Glutamatergic neuron (in vitro differentiated cells): Measurements from ENCODE around the gene C9orf153. TPM values are rescaled to one million over a fixed set of nuclear protein-coding genes. Genes with fewer than 3 reads are reported as not detected.

Experiments
- DNase-seq: peaks from one replicate; pipeline ENCODE4 v3.0.0; 2022
- H3K27ac Mint-ChIP-seq: one replicate; pipeline ENCODE4 v1.8.0; 2020; ENCODE audit warnings: mild to moderate bottlenecking, mixed read lengths, inconsistent platforms; ENCODE audit not compliant: unreplicated experiment
- H3K27me3 Mint-ChIP-seq: one replicate; pipeline ENCODE4 v1.8.0; 2020; ENCODE audit warnings: mild to moderate bottlenecking, moderate library complexity, mixed read lengths, inconsistent platforms; ENCODE audit not compliant: unreplicated experiment
- H3K36me3 Mint-ChIP-seq: one replicate; pipeline ENCODE4 v1.8.0; 2020; ENCODE audit warnings: mild to moderate bottlenecking, mixed read lengths, inconsistent platforms; ENCODE audit not compliant: unreplicated experiment
- H3K4me1 Mint-ChIP-seq: one replicate; pipeline ENCODE4 v1.8.0; 2020; ENCODE audit warnings: mild to moderate bottlenecking, low read depth, mixed read lengths, inconsistent platforms; ENCODE audit not compliant: unreplicated experiment
- H3K4me3 Mint-ChIP-seq: one replicate; pipeline ENCODE4 v1.8.0; 2020; ENCODE audit warnings: mild to moderate bottlenecking, mixed read lengths, inconsistent platforms; ENCODE audit not compliant: unreplicated experiment
- H3K9me3 Mint-ChIP-seq: one replicate; pipeline ENCODE4 v1.8.0; 2020; ENCODE audit warnings: mild to moderate bottlenecking, moderate library complexity, mixed read lengths, inconsistent platforms; ENCODE audit not compliant: unreplicated experiment
- total RNA-seq: library from RNA; stranded (reverse); fragmentation: NEBNext Ultra II Directional; extraction: Animal tissue kit (Norgen Biotek cat#: 25700); gene quantifications from one replicate; pipeline ENCODE4 v1.2.1, GENCODE V29; 2021; ENCODE audit not compliant: unreplicated experiment
- TF ChIP-seq, protein P1 (sequence below): fragments of 200-600 bp; sonication (generic); IDR thresholded peaks from one replicate; pipeline ENCODE4 v1.5.0; 2021; ENCODE audit not compliant: partially characterized antibody, unreplicated experiment

C9orf153 gene
- total RNA-seq, 1 donor from 2014 or later: 0.27 TPM

DNA sequence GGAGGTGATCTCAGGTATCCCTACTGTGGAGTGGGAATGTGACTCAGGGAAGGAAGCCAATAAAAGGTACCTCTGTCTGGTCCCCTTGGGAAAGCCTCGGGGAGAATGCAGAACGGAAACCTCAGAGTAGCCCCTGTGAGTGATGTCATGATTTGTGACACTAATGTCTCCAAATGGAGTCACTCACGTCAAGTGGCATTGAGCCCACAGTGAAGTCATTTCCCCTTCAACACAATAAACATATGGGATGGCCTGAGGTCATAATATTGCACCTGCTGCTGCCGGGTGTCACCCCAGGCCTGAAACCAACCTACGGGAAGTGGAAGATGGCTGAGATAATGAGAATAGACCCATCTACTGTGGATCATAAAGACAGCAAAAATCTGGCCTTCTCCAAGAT, 84.2 kb downstream of the C9orf153 start:
- no peaks in the 10 kb centered on the region for H3K27me3 Mint-ChIP-seq
- no peaks in the 10 kb centered on the region for H3K36me3 Mint-ChIP-seq
- H3K4me3 Mint-ChIP-seq: no peak overlapping the region
- no peak for DNase-seq
- TF ChIP-seq, protein P1, sequence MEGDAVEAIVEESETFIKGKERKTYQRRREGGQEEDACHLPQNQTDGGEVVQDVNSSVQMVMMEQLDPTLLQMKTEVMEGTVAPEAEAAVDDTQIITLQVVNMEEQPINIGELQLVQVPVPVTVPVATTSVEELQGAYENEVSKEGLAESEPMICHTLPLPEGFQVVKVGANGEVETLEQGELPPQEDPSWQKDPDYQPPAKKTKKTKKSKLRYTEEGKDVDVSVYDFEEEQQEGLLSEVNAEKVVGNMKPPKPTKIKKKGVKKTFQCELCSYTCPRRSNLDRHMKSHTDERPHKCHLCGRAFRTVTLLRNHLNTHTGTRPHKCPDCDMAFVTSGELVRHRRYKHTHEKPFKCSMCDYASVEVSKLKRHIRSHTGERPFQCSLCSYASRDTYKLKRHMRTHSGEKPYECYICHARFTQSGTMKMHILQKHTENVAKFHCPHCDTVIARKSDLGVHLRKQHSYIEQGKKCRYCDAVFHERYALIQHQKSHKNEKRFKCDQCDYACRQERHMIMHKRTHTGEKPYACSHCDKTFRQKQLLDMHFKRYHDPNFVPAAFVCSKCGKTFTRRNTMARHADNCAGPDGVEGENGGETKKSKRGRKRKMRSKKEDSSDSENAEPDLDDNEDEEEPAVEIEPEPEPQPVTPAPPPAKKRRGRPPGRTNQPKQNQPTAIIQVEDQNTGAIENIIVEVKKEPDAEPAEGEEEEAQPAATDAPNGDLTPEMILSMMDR: no peak
- no peaks in the 10 kb centered on the region for H3K9me3 Mint-ChIP-seq
- H3K4me1 Mint-ChIP-seq: no peaks in the 10 kb centered on the region
- no peak overlapping the region for H3K27ac Mint-ChIP-seq

Other genes starting within 250 kb of the C9orf153 start
- 95.2 TPM for gene GOLM1, start 160.1 kb downstream of the C9orf153 start, total RNA-seq
- 60.8 TPM for gene ISCA1, start 22.9 kb upstream of the C9orf153 start, total RNA-seq
- 29.4 TPM for gene TUT7, start 94.8 kb upstream of the C9orf153 start, total RNA-seq